Smooth muscle cell (in vitro differentiated cells): Measurements from ENCODE around the gene HGF. TPM values are rescaled to one million over a fixed set of nuclear protein-coding genes. Genes with fewer than 3 reads are reported as not detected.

Source experiments
- DNase-seq: peaks from one replicate; lab custom pipeline; 2025; ENCODE audit not compliant: unreplicated experiment; lab: John Stamatoyannopoulos, UW
- H2AFZ ChIP-seq: fragments of 200-600 bp; sonication (generic); 2 replicates; pipeline ENCODE4 v1.6.0; 2016; ENCODE audit warnings: antibody characterized with exemption, low read depth, mild to moderate bottlenecking
- H3F3A ChIP-seq: fragments of 200-600 bp; sonication (generic); 2 replicates; pipeline ENCODE4 v1.6.0; 2017; ENCODE audit warnings: antibody characterized with exemption, low read depth
- H3K27ac ChIP-seq: fragments of 200-600 bp; sonication (generic); 2 replicates; pipeline ENCODE4 v1.5.1; 2016; ENCODE audit warnings: low read depth, mild to moderate bottlenecking
- H3K27me3 ChIP-seq: fragments of 200-600 bp; sonication (generic); 2 replicates; pipeline ENCODE4 v1.6.1; 2016; ENCODE audit warnings: low read depth, mild to moderate bottlenecking
- H3K36me3 ChIP-seq: fragments of 200-600 bp; sonication (generic); 2 replicates; pipeline ENCODE4 v1.5.1; 2016; ENCODE audit warnings: low read depth
- H3K4me1 ChIP-seq: fragments of 200-600 bp; sonication (generic); 2 replicates; pipeline ENCODE4 v1.5.1; 2016; ENCODE audit warnings: low read depth
- H3K4me2 ChIP-seq: fragments of 200-600 bp; sonication (generic); 2 replicates; pipeline ENCODE4 v1.6.0; 2016; ENCODE audit warnings: mild to moderate bottlenecking
- H3K4me3 ChIP-seq: fragments of 200-600 bp; sonication (generic); 2 replicates; pipeline ENCODE4 v1.5.1; 2016; ENCODE audit warnings: mild to moderate bottlenecking
- H3K79me2 ChIP-seq: fragments of 200-600 bp; sonication (generic); 2 replicates; pipeline ENCODE4 v1.6.0; 2016; ENCODE audit warnings: low read depth, mild to moderate bottlenecking
- H3K9ac ChIP-seq: fragments of 200-600 bp; sonication (generic); 2 replicates; pipeline ENCODE4 v1.6.0; 2016; ENCODE audit warnings: low read depth
- H3K9me3 ChIP-seq: fragments of 200-600 bp; sonication (generic); replicated peaks from 2 replicates; pipeline ENCODE4 v1.5.1; 2016; ENCODE audit warnings: low read depth
- H4K20me1 ChIP-seq: fragments of 200-600 bp; sonication (generic); 2 replicates; pipeline ENCODE4 v1.6.0; 2016; ENCODE audit warnings: low read depth
- WGBS: methylation state at CpG from one replicate; pipeline ENCODE4 v1.1.7; 2016; ENCODE audit warnings: low lambda C conversion rate; 5-methylcytosine and 5-hydroxymethylcytosine counted together
- polyA plus RNA-seq: library from polyadenylated mRNA; unstranded; fragments of >200 nt; fragmentation: Nextera tagmentation; extraction: Ambion mirVana; gene quantifications from 2 replicates; pipeline ENCODE4 v1.2.1, GENCODE V29; 2016
- total RNA-seq: library from RNA; depleted of rRNA; stranded (reverse); fragments of >200 nt; gene quantifications from 2 replicates; pipeline ENCODE4 v1.2.3, GENCODE V29; 2014
- TF ChIP-seq, protein P1 (sequence below): fragments of 200-600 bp; sonication (generic); IDR thresholded peaks from 2 replicates; pipeline ENCODE4 v1.5.1; 2017; ENCODE audit warnings: borderline replicate concordance, mild to moderate bottlenecking, antibody characterized with exemption; ENCODE audit not compliant: insufficient read depth, poor library complexity, severe bottlenecking

The HGF gene
- total and polyA plus RNA-seq, 2 experiments from 2014 or later = 15.4 to 43.6 TPM

- no peak for DNase-seq
- WGBS = 44% methylated on average over 5 of the region's 5 CpGs
- H3K4me3 ChIP-seq = no peak overlapping the region
- no peak overlapping the region for H3K4me2 ChIP-seq
- H3F3A ChIP-seq = no peaks in the 10 kb centered on the region
- TF ChIP-seq, protein P1, sequence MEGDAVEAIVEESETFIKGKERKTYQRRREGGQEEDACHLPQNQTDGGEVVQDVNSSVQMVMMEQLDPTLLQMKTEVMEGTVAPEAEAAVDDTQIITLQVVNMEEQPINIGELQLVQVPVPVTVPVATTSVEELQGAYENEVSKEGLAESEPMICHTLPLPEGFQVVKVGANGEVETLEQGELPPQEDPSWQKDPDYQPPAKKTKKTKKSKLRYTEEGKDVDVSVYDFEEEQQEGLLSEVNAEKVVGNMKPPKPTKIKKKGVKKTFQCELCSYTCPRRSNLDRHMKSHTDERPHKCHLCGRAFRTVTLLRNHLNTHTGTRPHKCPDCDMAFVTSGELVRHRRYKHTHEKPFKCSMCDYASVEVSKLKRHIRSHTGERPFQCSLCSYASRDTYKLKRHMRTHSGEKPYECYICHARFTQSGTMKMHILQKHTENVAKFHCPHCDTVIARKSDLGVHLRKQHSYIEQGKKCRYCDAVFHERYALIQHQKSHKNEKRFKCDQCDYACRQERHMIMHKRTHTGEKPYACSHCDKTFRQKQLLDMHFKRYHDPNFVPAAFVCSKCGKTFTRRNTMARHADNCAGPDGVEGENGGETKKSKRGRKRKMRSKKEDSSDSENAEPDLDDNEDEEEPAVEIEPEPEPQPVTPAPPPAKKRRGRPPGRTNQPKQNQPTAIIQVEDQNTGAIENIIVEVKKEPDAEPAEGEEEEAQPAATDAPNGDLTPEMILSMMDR = no peak
- H3K79me2 ChIP-seq = no peaks in the 10 kb centered on the region
- no peaks in the 10 kb centered on the region for H3K36me3 ChIP-seq
- H3K27me3 ChIP-seq = no peaks in the 10 kb centered on the region
- H3K9ac ChIP-seq = no peak overlapping the region
- H3K4me1 ChIP-seq = no peaks in the 10 kb centered on the region
- no peaks in the 10 kb centered on the region for H3K9me3 ChIP-seq
- no peak overlapping the region for H3K27ac ChIP-seq
- no peaks in the 10 kb centered on the region for H4K20me1 ChIP-seq
- H2AFZ ChIP-seq = peak overlapping the region; percentile 46
These were observed 79.6 kb downstream of the HGF start for GRCh38 chr7:81690251-81690650.

GRCh38 chr7:81688622-81689411 lies 81.0 kb downstream of the HGF start:
- no peak for DNase-seq
- Histone ChIP-seq H4K20me1 (no peaks in the 10 kb centered on the region), H3F3A (peaks cover 9% of the 10 kb centered on the region), H3K4me1 (peaks cover 5% of the 10 kb centered on the region), H3K4me2 (no peak overlapping the region), H3K36me3 (no peaks in the 10 kb centered on the region), H3K79me2 (no peaks in the 10 kb centered on the region), H3K9ac (no peak overlapping the region), H3K27me3 (no peaks in the 10 kb centered on the region), H3K9me3 (no peaks in the 10 kb centered on the region), H2AFZ (no peak overlapping the region), H3K27ac (no peak overlapping the region), H3K4me3 (no peak overlapping the region)
- TF ChIP-seq, protein P1 = no peak
- 83% methylated on average over 4 of the region's 4 CpGs for WGBS

DNA sequence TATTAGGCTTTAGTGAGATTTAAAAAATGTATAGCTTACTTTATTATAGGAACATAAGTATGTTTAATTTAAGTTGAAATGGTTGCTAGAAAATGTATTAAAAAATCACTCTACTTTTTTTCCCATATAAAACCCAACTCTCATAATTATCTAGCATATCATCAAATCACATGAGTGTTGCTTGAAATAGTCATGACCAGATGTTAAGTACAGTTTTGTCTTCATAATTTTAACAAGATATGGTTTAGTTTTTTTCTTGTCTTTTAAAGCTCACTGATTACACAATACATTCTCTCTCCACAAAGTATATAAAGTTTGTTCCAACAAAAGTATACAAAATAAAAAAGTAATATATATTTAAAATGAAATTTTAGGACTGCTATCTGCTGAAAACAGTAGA lies 82.8 kb downstream of the HGF start:
- no peaks in the 10 kb centered on the region for H4K20me1 ChIP-seq
- H3K4me1 ChIP-seq = peaks cover 5% of the 10 kb centered on the region
- no peak overlapping the region for H3K27ac ChIP-seq
- H3K9me3 ChIP-seq = no peaks in the 10 kb centered on the region
- no peak overlapping the region for H2AFZ ChIP-seq
- H3K36me3 ChIP-seq = no peaks in the 10 kb centered on the region
- H3K27me3 ChIP-seq = no peaks in the 10 kb centered on the region
- TF ChIP-seq, protein P1 = no peak
- H3F3A ChIP-seq = peaks cover 9% of the 10 kb centered on the region
- H3K4me3 ChIP-seq = no peak overlapping the region
- no peak for DNase-seq
- no peak overlapping the region for H3K4me2 ChIP-seq
- no peak overlapping the region for H3K9ac ChIP-seq
- H3K79me2 ChIP-seq = no peaks in the 10 kb centered on the region
